ENCODE results near the gene USP12. TPM values are rescaled to one million over a fixed set of nuclear protein-coding genes. Genes with fewer than 3 reads are reported as not detected.

Gene USP12
- total RNA-seq, 4 donors from 2014 or later, result 26.4 to 50.7 (median 31.7) TPM

DNA sequence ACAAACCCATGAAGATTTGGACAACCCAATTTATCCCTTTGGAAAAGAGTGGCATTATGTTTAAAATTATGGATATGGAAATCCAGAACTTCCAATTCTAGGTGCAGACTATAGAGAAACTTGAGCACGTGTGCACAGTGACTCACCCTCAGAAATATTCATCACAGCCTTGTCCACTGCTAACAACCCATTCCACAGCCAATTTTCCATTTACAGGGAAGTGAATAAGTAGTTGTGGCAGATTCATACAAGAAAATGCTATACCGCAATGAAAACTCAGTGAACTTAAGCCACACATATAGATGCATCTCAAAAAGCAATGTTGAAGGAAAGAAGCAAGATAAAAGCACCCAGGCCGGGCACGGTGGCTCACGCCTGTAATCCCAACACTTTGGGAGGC, 133.3 kb downstream of the USP12 start:
- H3K27me3 ChIP-seq, result no peaks in the 10 kb centered on the region
- DNase-seq (ENCODE audit: low spot score in 2 of 2), result no peak
- H3K9me3 ChIP-seq, result no peaks in the 10 kb centered on the region
- no peak overlapping the region for H3K27ac ChIP-seq
- WGBS, result 78% methylated on average over 5 of the region's 5 CpGs
- H3K4me3 ChIP-seq, result no peak overlapping the region
- H3K36me3 ChIP-seq, result no peaks in the 10 kb centered on the region
- peaks cover 5% of the 10 kb centered on the region for H3K4me1 ChIP-seq
- TF ChIP-seq POLR2AphosphoS5 (IDR thresholded peaks at IDR 0.05), result no peak

DNA sequence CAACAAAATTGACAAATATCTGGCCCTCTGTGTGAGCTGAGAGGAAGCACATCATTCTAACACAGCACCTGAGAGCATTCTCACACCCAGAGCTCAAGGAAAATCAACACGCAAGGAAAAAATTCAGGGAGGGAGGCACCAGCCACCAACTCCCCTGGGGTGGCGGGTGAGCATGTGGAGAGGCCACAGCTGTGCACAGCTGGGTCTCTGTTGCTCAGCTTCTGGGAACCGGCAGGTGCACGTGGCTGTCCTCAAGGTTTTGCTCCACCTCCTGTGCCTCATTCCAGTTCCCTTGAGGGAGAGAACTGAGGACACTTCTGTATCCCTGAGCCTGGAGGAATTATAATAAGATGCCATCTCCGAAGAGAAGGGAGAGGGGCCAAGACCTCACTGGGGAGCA, 134.0 kb downstream of the USP12 start:
- DNase-seq (ENCODE audit: low spot score in 2 of 2), result no peak
- no peaks in the 10 kb centered on the region for H3K36me3 ChIP-seq
- no peaks in the 10 kb centered on the region for H3K27me3 ChIP-seq
- TF ChIP-seq POLR2AphosphoS5 (IDR thresholded peaks at IDR 0.05), result no peak
- no peak for TF ChIP-seq EP300 (IDR thresholded peaks at IDR 0.05)
- TF ChIP-seq POLR2A (IDR thresholded peaks at IDR 0.05), result no peak
- TF ChIP-seq, protein P1, sequence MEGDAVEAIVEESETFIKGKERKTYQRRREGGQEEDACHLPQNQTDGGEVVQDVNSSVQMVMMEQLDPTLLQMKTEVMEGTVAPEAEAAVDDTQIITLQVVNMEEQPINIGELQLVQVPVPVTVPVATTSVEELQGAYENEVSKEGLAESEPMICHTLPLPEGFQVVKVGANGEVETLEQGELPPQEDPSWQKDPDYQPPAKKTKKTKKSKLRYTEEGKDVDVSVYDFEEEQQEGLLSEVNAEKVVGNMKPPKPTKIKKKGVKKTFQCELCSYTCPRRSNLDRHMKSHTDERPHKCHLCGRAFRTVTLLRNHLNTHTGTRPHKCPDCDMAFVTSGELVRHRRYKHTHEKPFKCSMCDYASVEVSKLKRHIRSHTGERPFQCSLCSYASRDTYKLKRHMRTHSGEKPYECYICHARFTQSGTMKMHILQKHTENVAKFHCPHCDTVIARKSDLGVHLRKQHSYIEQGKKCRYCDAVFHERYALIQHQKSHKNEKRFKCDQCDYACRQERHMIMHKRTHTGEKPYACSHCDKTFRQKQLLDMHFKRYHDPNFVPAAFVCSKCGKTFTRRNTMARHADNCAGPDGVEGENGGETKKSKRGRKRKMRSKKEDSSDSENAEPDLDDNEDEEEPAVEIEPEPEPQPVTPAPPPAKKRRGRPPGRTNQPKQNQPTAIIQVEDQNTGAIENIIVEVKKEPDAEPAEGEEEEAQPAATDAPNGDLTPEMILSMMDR (IDR thresholded peaks at IDR 0.05), result no peak
- H3K9me3 ChIP-seq, result no peaks in the 10 kb centered on the region
- no peak overlapping the region for H3K4me3 ChIP-seq
- WGBS, result 59% methylated on average over 5 of the region's 5 CpGs
- peaks cover under 1% of the 10 kb centered on the region for H3K4me1 ChIP-seq
- H3K27ac ChIP-seq, result no peak overlapping the region

DNA sequence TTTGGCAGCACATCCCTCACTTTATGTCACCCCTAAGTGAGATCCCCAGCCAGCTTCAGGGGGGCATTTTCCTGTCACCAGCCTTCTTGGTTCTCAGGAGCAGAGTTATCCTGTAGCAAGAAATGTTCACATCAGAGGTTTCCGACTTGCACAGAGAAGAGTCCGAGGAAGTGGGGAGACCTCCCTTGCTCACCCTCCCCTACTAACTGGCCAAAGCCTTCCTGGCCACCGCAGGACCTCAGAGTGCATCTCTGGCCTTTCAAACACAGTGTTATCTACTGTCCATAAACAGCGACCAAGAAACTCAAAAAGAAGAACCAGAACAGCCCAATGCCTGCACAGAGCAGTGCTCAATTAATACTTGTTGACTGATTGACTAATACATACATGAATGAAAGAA, 134.4 kb downstream of the USP12 start:
- Histone ChIP-seq H3K4me3 (no peak overlapping the region), H3K27me3 (no peaks in the 10 kb centered on the region), H3K4me1 (no peaks in the 10 kb centered on the region), H3K27ac (no peak overlapping the region), H3K36me3 (no peaks in the 10 kb centered on the region), H3K9me3 (no peaks in the 10 kb centered on the region)
- WGBS, result 84% methylated on average over 4 of the region's 4 CpGs
- DNase-seq (ENCODE audit: low spot score in 2 of 2), result no peak
- TF ChIP-seq POLR2A (IDR thresholded peaks at IDR 0.05) (no peak), POLR2AphosphoS5 (IDR thresholded peaks at IDR 0.05) (no peak), EP300 (IDR thresholded peaks at IDR 0.05) (no peak)
- TF ChIP-seq, protein P1 (IDR thresholded peaks at IDR 0.05), result no peak

DNA sequence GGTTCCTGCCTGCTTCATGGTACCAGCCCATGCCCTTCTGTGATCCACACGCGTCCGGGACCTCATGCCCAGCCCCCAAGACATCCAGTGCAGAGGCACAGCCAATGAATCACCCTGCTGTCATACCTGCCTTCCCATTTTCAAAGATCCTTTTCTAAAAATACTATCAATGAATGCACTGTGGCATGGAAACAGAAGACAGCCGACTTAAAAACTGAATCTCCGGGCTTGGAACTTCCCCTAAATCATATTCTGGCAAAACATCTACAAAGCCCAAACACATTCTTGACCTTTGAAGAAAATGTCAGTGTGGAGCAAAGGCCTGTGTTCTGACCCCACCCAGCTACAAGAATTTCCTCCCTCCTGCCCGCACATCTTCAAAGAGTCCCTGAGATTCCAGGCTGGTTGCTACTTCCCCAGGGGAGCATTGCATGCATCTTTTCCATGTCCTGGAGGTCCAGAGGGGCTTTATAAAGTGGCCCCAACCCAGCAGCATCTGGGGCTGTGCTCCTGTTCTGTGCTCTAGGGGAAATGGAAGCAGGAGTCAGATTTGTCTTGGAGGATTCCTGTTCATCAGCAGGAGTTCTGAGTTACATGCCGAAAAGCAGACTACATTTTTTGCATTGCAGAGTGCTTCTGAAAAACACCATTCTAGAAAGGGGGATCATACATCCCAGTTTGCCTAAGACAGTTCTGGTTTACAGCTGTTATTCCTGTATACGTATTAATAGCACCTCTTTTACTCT, 135.2 kb downstream of the USP12 start:
- no peaks in the 10 kb centered on the region for H3K9me3 ChIP-seq
- DNase-seq (ENCODE audit: low spot score in 2 of 2), result peak in 1 of 2 donors; percentile 9
- H3K27ac ChIP-seq, result no peak overlapping the region
- no peaks in the 10 kb centered on the region for H3K4me1 ChIP-seq
- H3K4me3 ChIP-seq, result no peak overlapping the region
- TF ChIP-seq, protein P1 (IDR thresholded peaks at IDR 0.05), result no peak
- no peak for TF ChIP-seq EP300 (IDR thresholded peaks at IDR 0.05)
- no peak for TF ChIP-seq POLR2AphosphoS5 (IDR thresholded peaks at IDR 0.05)
- TF ChIP-seq POLR2A (IDR thresholded peaks at IDR 0.05), result no peak
- H3K27me3 ChIP-seq, result no peaks in the 10 kb centered on the region
- 47% methylated on average over 8 of the region's 8 CpGs for WGBS
- H3K36me3 ChIP-seq, result no peaks in the 10 kb centered on the region

DNA sequence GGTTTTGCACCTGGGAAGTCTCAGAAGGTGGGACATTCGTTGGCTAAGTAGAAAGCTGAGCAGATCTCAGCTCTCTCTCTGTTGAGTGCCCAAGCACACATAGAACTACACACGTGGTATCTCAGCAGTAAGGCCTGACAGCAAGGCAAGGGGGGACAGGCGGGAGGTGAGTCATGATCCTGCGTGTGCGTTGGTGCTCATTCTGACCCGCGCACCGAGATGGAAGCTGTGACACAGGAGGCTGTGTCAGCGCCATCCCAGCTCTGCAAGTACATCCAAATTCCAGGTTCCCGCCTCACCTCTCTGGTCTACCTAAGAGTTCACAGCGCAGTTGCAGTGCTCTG, 135.7 kb downstream of the USP12 start:
- H3K9me3 ChIP-seq, result no peaks in the 10 kb centered on the region
- H3K4me1 ChIP-seq, result no peaks in the 10 kb centered on the region
- TF ChIP-seq EP300 (IDR thresholded peaks at IDR 0.05) (no peak), POLR2A (IDR thresholded peaks at IDR 0.05) (no peak), POLR2AphosphoS5 (IDR thresholded peaks at IDR 0.05) (no peak)
- TF ChIP-seq, protein P1 (IDR thresholded peaks at IDR 0.05), result no peak
- WGBS, result 97% methylated on average over 10 of the region's 11 CpGs
- DNase-seq (ENCODE audit: low spot score in 2 of 2), result peak in 1 of 2 donors; percentile 47
- H3K27me3 ChIP-seq, result no peaks in the 10 kb centered on the region
- no peak overlapping the region for H3K4me3 ChIP-seq
- H3K27ac ChIP-seq, result no peak overlapping the region
- no peaks in the 10 kb centered on the region for H3K36me3 ChIP-seq

Data from suprapubic skin (tissue), 4 donors.